Gastrocnemius medialis (tissue), 4 donors: Measurements from ENCODE around the gene POLR2H.

Source experiments
- POLR2A ChIP-seq, 2 donors: fragments of 450-650 bp; IDR thresholded peaks; one replicate each; pipeline ENCODE4 v1.6.1; 2017; ENCODE audit warnings: antibody characterized with exemption in 2 of 2, mild to moderate bottlenecking in 2 of 2, moderate library complexity in 2 of 2
- TF ChIP-seq, protein P1 (sequence below), 5 experiments: fragments of 450-650 bp in 3 of 5; fragments of 200-600 bp in 2 of 5; sonication (generic) in 2 of 5; IDR thresholded peaks in 4 of 5; conservative IDR thresholded peaks in 1 of 5; 1 replicate in 4 of 5; 2 replicates in 1 of 5; pipeline ENCODE4 v1.5.1; 2016 to 2019; ENCODE audit warnings: antibody characterized with exemption in 5 of 5, mild to moderate bottlenecking in 3 of 5, moderate library complexity in 3 of 5

DNA sequence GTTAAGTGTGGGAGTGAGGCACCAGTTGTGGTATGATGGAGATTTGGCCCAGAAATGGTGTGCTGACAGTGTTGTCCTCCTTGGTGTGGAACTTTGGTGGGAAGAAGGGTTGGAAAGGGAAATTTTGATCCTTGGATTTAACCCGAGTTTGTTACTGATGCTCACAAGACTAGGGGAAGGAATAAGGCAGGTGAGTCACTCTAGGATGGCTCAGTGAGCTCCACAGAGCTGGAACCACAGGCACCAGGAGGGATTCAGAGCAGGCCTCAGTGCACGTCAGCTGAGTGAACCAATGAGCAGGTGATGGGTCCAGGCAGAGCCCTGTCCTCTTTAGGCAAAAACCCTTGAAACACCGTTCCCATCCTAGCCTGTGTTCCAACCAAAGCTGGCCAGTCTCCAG lies 29.8 kb downstream of the POLR2H start:
- TF ChIP-seq, protein P1, sequence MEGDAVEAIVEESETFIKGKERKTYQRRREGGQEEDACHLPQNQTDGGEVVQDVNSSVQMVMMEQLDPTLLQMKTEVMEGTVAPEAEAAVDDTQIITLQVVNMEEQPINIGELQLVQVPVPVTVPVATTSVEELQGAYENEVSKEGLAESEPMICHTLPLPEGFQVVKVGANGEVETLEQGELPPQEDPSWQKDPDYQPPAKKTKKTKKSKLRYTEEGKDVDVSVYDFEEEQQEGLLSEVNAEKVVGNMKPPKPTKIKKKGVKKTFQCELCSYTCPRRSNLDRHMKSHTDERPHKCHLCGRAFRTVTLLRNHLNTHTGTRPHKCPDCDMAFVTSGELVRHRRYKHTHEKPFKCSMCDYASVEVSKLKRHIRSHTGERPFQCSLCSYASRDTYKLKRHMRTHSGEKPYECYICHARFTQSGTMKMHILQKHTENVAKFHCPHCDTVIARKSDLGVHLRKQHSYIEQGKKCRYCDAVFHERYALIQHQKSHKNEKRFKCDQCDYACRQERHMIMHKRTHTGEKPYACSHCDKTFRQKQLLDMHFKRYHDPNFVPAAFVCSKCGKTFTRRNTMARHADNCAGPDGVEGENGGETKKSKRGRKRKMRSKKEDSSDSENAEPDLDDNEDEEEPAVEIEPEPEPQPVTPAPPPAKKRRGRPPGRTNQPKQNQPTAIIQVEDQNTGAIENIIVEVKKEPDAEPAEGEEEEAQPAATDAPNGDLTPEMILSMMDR (IDR thresholded peaks at IDR 0.05 in 4 of 5, conservative IDR thresholded peaks at IDR 0.05 in 1 of 5) = no peak
- no peak for TF ChIP-seq POLR2A (IDR thresholded peaks at IDR 0.05)
